Neural cell (in vitro differentiated cells): ENCODE data around the gene LGI4. TPM values are rescaled to one million over a fixed set of nuclear protein-coding genes. Genes with fewer than 3 reads are reported as not detected.

Experiments used
- H2AFZ ChIP-seq: fragments of 200-600, 300-800 bp; sonication (generic), shearing (Covaris generic); 2 replicates; pipeline ENCODE4 v1.6.0; 2014; ENCODE audit warnings: low read depth, mild to moderate bottlenecking, antibody characterized with exemption, low read length, moderate library complexity
- H3F3A ChIP-seq: fragments of 200-600 bp; shearing (Covaris generic); 2 replicates; pipeline ENCODE4 v1.6.1; 2016; ENCODE audit warnings: mild to moderate bottlenecking, moderate library complexity, mixed read lengths, antibody characterized with exemption, low read length; ENCODE audit not compliant: insufficient read depth, poor library complexity, severe bottlenecking
- H3K27ac ChIP-seq: fragments of 200-600, 300-800 bp; sonication (generic), shearing (Covaris generic); 2 replicates; pipeline ENCODE4 v1.5.1; 2014; ENCODE audit warnings: mild to moderate bottlenecking, low read length, moderate library complexity
- H3K27me3 ChIP-seq: fragments of 300-800, 200-600 bp; sonication (generic), shearing (Covaris generic); 2 replicates; pipeline ENCODE4 v1.6.0; 2014; ENCODE audit warnings: mild to moderate bottlenecking, low read depth, low read length, moderate library complexity; ENCODE audit not compliant: insufficient read depth
- H3K36me3 ChIP-seq: fragments of 300-800, 200-600 bp; sonication (generic), shearing (Covaris generic); 2 replicates; pipeline ENCODE4 v1.5.1; 2014; ENCODE audit warnings: mild to moderate bottlenecking, antibody characterized with exemption, low read length, moderate library complexity; ENCODE audit not compliant: insufficient read depth
- H3K4me2 ChIP-seq: fragments of 300-800, 200-600 bp; sonication (generic), shearing (Covaris generic); 2 replicates; pipeline ENCODE4 v1.6.0; 2014; ENCODE audit warnings: mild to moderate bottlenecking, low read length
- H3K4me3 ChIP-seq: fragments of 300-800, 200-600 bp; sonication (generic), shearing (Covaris generic); 2 replicates; pipeline ENCODE4 v1.5.1; 2014; ENCODE audit warnings: mild to moderate bottlenecking, low read length, moderate library complexity
- H3K79me2 ChIP-seq: fragments of 200-600 bp; shearing (Covaris generic); replicated peaks from 2 replicates; pipeline ENCODE4 v1.6.0; 2014; ENCODE audit warnings: mild to moderate bottlenecking, low read length, moderate library complexity; ENCODE audit not compliant: insufficient read depth
- H3K9ac ChIP-seq: fragments of 300-800, 200-600 bp; sonication (generic), shearing (Covaris generic); 2 replicates; pipeline ENCODE4 v1.6.1; 2016; ENCODE audit warnings: mild to moderate bottlenecking, low read length, mixed read lengths
- H3K9me2 ChIP-seq: fragments of 200-600 bp; shearing (Covaris generic); 2 replicates; pipeline ENCODE4 v1.6.1; 2016; ENCODE audit warnings: mild to moderate bottlenecking, low read length, mixed read lengths; ENCODE audit not compliant: insufficient read depth
- H3K9me3 ChIP-seq: fragments of 200-600, 300-800 bp; sonication (generic), shearing (Covaris generic); 2 replicates; pipeline ENCODE4 v1.6.1; 2016; ENCODE audit warnings: mild to moderate bottlenecking, mixed run types, low read length, moderate library complexity, mixed read lengths
- H4K20me1 ChIP-seq: fragments of 200-600 bp; shearing (Covaris generic); 2 replicates; pipeline ENCODE4 v1.6.1; 2016; ENCODE audit warnings: mild to moderate bottlenecking, mixed run types; ENCODE audit not compliant: insufficient read depth
- EZH2 ChIP-seq: fragments of 200-600, 300-800 bp; shearing (Covaris generic), sonication (generic); IDR thresholded peaks from 2 replicates; pipeline ENCODE4 v1.6.1; 2014; ENCODE audit warnings: antibody characterized with exemption, low read length, borderline replicate concordance, mild to moderate bottlenecking; ENCODE audit not compliant: insufficient read depth, poor library complexity, severe bottlenecking
- MXI1 ChIP-seq: fragments of 450-650 bp; conservative IDR thresholded peaks from 2 replicates; pipeline ENCODE4 v1.6.1; 2014; ENCODE audit warnings: antibody characterized with exemption, mild to moderate bottlenecking; ENCODE audit not compliant: poor library complexity, severe bottlenecking
- POLR2AphosphoS5 ChIP-seq: IDR thresholded peaks from 2 replicates; pipeline ENCODE4 v1.6.1; 2012
- RAD21 ChIP-seq: fragments of 450-650 bp; conservative IDR thresholded peaks from 2 replicates; pipeline ENCODE4 v1.6.1; 2014; ENCODE audit warnings: antibody characterized with exemption, mild to moderate bottlenecking, moderate library complexity
- SMC3 ChIP-seq: fragments of 450-650 bp; conservative IDR thresholded peaks from 2 replicates; pipeline ENCODE4 v1.6.1; 2014; ENCODE audit warnings: antibody characterized with exemption, mild to moderate bottlenecking, moderate library complexity; ENCODE audit not compliant: poor library complexity
- TAF1 ChIP-seq: IDR thresholded peaks from 2 replicates; pipeline ENCODE4 v1.6.1; 2012; ENCODE audit warnings: low read depth
- polyA plus RNA-seq: library from polyadenylated mRNA; depleted of rRNA; stranded (reverse); fragments of >200 nt; gene quantifications from 2 replicates; pipeline ENCODE4 v1.2.3, GENCODE V29; 2014
- TF ChIP-seq, protein P1 (sequence below): IDR thresholded peaks from 2 replicates; pipeline ENCODE4 v1.6.1; 2012; ENCODE audit warnings: borderline replicate concordance
- TF ChIP-seq, protein P2 (sequence below): fragments of 450-650 bp; IDR thresholded peaks from 2 replicates; pipeline ENCODE4 v1.5.1; 2014; ENCODE audit warnings: antibody characterized with exemption, mild to moderate bottlenecking, moderate library complexity; ENCODE audit not compliant: poor library complexity, severe bottlenecking

LGI4 gene
- polyA plus RNA-seq, 1 donor from 2014 or later = 0.63 TPM

DNA sequence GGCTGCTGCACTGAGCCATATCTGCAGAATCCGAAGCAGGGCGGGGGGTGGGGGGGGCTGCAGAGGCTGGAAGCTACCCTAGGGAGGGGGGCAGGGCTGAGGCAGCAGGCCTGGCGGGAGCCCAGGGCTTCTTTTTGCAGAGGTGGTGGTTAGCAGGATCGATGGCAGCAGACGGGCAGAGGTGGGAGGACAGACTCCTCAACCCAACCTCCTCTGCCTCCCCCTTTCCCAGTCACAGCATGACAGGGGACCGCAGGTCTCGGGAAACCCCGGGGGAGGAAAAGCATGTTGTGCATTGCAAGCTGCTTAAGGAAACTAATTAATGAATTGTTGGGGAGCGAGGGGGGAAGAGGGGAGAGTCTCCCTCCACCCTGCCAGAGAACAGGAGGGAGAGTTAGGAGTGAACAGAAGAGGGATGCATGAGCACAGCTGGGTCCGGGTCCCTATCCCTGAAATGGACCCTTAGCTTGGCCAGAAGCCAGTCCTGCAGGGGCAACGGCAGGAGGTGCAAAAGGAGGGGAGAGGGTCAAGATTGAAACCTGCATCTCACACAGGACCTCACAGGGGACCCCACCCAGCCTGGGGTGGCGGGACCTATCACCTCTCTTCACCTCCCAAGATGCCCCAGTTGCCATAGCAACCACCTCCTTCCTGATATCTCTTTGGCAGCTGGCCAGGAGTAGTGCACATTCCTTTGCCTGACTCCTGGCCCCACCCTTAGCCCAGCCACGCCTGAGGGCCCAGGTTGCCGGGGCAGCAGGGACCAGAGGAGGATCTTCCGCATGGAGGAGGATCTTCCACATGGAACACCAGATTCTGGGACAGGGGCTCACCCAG is 10.0 kb upstream of the LGI4 start:
- Histone ChIP-seq H3K36me3 (no peaks in the 10 kb centered on the region), H3K27me3 (peaks cover 18% of the 10 kb centered on the region), H3K9ac (peak overlapping the region; percentile 81), H3K4me2 (peak overlapping the region; percentile 82), H2AFZ (no peak overlapping the region), H4K20me1 (no peaks in the 10 kb centered on the region), H3F3A (peaks cover 6% of the 10 kb centered on the region), H3K9me2 (no peaks in the 10 kb centered on the region), H3K27ac (peak overlapping the region; percentile 68), H3K4me3 (peak overlapping the region; percentile 93), H3K9me3 (no peaks in the 10 kb centered on the region), H3K79me2 (no peaks in the 10 kb centered on the region)
- TF ChIP-seq SMC3 (no peak), POLR2AphosphoS5 (no peak), RAD21 (no peak), MXI1 (no peak), EZH2 (no peak), TAF1 (no peak)
- TF ChIP-seq, protein P1, sequence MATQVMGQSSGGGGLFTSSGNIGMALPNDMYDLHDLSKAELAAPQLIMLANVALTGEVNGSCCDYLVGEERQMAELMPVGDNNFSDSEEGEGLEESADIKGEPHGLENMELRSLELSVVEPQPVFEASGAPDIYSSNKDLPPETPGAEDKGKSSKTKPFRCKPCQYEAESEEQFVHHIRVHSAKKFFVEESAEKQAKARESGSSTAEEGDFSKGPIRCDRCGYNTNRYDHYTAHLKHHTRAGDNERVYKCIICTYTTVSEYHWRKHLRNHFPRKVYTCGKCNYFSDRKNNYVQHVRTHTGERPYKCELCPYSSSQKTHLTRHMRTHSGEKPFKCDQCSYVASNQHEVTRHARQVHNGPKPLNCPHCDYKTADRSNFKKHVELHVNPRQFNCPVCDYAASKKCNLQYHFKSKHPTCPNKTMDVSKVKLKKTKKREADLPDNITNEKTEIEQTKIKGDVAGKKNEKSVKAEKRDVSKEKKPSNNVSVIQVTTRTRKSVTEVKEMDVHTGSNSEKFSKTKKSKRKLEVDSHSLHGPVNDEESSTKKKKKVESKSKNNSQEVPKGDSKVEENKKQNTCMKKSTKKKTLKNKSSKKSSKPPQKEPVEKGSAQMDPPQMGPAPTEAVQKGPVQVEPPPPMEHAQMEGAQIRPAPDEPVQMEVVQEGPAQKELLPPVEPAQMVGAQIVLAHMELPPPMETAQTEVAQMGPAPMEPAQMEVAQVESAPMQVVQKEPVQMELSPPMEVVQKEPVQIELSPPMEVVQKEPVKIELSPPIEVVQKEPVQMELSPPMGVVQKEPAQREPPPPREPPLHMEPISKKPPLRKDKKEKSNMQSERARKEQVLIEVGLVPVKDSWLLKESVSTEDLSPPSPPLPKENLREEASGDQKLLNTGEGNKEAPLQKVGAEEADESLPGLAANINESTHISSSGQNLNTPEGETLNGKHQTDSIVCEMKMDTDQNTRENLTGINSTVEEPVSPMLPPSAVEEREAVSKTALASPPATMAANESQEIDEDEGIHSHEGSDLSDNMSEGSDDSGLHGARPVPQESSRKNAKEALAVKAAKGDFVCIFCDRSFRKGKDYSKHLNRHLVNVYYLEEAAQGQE = no peak

DNA sequence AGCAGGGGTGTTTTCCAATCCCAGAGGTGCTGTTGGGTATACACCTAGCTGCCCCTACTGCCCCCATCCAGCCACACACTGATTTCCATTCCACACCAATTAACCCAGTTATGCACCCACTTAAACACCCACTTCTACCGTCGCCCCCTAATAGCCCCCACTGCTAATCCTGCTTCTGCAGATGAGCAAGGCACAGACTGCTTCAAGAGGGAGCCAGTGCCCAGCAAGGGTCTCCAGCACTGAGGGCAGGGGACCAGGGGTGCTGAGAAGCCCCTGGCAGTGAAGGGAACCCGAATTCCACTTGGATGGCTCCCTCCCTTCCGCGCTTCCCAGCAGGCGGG is 9.4 kb upstream of the LGI4 start:
- Histone ChIP-seq H4K20me1 (no peaks in the 10 kb centered on the region), H3K27me3 (peaks cover 18% of the 10 kb centered on the region), H3K9me2 (no peaks in the 10 kb centered on the region), H3K36me3 (no peaks in the 10 kb centered on the region), H3K9me3 (no peaks in the 10 kb centered on the region), H2AFZ (no peak overlapping the region), H3K27ac (peak overlapping the region; percentile 68), H3K9ac (peak overlapping the region; percentile 81), H3F3A (peaks cover 6% of the 10 kb centered on the region), H3K79me2 (no peaks in the 10 kb centered on the region), H3K4me2 (peak overlapping the region; percentile 82), H3K4me3 (peak overlapping the region; percentile 93)
- no peak for TF ChIP-seq POLR2AphosphoS5
- no peak for TF ChIP-seq EZH2
- no peak for TF ChIP-seq TAF1
- TF ChIP-seq, protein P2, sequence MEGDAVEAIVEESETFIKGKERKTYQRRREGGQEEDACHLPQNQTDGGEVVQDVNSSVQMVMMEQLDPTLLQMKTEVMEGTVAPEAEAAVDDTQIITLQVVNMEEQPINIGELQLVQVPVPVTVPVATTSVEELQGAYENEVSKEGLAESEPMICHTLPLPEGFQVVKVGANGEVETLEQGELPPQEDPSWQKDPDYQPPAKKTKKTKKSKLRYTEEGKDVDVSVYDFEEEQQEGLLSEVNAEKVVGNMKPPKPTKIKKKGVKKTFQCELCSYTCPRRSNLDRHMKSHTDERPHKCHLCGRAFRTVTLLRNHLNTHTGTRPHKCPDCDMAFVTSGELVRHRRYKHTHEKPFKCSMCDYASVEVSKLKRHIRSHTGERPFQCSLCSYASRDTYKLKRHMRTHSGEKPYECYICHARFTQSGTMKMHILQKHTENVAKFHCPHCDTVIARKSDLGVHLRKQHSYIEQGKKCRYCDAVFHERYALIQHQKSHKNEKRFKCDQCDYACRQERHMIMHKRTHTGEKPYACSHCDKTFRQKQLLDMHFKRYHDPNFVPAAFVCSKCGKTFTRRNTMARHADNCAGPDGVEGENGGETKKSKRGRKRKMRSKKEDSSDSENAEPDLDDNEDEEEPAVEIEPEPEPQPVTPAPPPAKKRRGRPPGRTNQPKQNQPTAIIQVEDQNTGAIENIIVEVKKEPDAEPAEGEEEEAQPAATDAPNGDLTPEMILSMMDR = no peak
